ENCODE data around the gene MTIF3.

Gene MTIF3, protein sequence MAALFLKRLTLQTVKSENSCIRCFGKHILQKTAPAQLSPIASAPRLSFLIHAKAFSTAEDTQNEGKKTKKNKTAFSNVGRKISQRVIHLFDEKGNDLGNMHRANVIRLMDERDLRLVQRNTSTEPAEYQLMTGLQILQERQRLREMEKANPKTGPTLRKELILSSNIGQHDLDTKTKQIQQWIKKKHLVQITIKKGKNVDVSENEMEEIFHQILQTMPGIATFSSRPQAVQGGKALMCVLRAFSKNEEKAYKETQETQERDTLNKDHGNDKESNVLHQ

DNA sequence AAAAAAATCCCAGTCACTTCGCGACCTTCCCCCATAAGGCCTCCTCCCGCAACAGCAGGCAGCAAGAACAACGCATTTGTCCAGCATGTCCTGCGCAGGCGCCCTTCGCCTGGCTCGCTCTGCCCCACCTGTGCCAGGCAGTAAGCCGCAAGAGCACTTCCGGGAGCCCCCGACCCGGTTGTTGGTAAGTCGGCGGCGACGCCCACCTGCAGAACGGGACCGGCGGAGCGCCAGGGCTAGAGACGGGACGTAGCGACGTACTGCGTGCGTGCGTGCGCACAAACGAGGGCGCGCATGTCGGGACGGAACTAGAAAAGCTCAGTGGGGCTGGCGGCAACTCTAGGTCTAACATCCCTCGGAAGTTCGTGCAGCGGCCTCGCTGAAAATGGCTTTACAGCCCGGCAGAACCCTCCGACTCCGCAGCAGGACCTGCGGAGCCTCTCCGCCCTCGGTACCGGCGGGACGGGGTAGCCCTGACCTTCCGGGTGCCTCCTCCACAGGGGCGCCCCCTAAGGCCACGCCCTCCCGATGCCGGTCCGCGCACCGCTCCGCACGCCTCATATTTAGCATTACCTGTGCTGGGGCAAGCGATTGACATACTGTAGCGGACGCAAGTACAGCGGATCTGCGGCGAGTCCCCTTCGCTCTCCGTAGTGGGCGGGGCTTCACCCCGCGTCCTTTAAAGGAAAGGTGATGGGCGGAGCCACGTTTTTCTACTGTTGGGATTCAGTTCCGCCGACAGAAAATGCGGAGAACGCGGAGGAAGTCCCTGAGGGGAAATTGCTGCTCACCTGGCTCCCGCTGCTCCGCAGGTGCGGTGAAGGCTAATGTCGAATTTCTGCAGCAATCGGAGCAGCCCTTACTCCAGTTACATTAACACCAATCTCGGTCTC lies at the start of gene MTIF3:
Gene MTIF3 (minus strand): TSS at position 629 of the 893 bp plus-strand sequence. CDS start 10,116 bp downstream, outside the sequence.
- peak; percentile 86 to 97 (median 94) for DNase-seq

DNA sequence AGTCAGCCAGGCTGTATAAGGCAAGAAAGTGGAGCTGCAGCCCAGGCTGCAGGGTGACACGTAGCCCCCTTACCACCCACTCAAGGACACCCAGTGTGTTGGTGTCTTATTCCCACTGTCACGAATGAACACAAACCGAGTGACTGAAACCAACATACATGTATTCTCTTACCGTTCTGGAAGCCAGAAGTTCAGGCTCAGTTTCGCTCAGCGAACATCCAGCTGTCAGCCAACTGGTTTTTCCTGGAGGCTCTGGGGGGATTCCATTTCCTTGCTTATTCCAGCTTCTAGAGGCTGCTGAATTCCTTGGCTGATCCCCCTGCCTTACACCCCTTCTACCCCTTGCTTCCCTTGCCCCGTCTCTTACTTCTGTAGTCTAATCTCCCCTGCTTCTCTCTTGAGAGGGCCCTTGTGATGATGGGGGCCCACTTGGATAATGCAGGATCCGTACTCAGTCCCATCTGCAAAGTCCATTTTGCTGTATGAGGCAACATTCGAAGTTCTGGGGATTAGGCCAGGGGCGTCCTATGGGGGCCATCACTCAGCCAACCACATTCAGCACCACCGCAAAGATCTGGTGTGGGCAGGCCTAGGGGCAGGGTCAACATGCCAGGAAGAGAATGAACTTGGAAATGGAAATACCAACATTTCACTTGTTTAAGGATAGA lies 47.3 kb upstream of the MTIF3 start:
- DNase-seq = no peak

DNA sequence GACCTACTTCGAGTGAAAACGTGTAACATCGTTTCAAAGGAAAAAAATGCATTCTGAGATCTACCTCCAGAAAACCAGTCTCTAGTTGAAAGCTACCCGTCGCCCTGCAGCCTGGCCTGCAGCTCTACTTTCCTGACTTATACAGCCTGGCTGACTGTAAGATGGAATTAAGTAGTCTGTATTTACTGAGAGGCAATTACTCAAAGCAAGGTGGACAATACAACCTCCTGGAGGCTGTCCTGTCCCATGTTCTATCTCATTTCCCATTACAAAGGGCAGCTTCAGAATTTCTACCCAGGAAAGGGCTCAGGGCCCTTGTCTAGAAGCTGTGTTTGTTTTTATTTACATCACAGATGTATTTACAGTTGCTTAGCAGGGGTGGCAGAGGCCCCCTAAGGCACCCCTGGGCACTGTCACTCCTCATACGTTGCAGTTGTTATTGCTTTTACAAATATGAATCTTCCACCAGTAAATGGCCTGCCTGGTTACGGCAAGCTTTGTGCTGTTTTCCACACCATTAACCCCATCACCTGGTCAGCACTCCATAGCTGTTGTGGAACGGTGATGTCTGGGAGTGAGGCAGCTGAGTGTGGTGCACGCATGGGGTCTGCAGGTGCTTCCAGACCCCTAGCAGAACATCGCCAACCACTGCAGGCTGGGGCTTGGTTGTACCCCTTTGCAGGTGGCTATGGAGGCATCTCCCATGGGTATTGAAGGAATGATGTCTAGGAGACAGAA lies 46.3 kb upstream of the MTIF3 start:
- no peak for DNase-seq

DNA sequence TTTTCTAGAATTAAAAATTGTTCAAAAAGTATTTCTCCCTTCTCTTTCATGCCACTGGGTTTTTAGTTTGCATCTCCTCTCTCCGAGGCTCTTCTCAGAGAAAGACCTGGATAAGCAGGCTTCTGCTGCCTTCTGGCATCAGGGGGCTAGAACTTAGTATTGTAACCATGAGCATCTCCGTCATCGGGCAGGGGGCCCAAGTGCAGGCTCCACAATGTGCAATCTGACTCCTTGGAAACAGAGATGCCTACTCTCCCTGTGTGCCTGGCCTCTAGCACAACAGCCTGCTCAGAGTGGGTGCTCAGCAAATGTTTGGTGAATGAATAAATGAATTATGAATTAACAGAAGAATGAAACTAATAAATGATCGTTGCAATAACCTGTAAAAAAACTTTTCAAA lies 45.6 kb upstream of the MTIF3 start:
- DNase-seq = no peak

DNA sequence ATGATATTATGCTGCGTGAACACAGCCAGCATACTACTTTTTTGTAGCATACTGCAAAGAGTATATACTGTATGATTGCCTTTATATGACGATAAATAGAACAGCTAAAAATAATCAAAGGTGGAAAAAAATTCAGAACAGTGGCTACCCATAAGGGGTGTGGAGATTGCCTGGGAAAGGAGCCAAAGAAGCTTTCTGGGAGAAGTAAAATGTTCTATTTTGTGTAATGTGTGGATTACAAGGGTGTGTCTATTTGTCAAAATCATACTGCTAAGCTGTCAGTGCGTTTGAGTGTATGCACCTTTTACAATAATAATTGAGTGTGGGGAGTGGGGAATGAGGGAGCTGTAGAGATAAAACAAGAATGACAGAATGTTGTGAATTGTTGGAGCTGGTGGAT lies 45.2 kb upstream of the MTIF3 start:
- DNase-seq = no peak

DNA sequence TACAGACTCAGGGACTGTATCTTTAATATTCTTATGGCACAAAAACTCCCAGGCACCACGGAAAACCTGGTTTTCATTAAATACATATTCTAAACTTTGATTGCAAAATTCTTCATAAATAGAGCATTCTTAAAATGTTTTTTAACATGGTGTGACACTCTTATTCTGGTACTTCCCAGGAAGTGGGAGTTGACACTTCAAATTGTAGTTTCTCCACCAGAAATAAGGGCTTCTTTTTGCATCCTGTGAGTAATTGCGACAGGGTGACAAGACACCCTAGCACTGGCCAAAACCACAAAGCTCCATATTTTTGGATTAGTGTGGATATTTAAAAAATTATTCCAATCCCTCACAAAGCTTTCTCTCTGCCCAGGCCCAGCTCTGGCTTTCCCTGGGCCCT lies 43.6 kb upstream of the MTIF3 start:
- no peak for DNase-seq

DNA sequence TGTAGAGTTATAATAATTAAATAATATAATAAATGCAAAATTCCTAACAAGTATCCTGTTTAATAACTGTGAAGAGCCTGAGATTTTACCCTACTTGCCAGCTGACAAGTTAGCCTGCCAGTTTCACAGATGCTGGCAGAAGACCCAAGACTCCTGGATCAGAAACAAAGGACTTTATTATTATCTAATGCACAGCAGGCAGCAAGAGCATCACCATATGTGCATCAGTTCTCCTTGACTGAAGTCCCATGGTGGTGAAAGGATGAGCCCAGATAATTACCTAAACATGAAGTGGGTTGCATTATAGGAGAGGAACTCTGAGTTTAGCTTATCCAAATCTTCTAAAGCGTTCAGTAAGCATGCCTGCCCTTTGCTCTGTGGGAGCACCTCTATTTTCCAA lies 39.1 kb upstream of the MTIF3 start:
- DNase-seq = no peak

DNA sequence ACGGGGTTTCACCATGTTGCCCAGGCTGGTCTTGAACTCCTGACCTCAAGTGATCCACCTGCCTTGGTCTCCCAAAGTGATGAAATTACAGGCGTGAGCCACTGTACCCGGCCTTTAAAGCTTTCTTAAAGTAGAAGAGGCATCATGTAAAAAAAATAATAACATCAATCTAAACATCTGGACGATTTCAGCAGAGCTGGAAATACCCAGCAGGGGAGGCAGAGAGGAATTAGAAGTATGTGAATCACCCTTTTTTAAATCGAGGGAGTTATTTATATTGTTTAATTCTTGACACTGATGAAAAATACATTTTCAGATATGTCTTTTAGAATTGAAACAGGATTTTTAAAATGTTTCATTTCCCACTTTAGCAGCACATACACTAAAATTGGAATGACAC lies 37.4 kb upstream of the MTIF3 start:
- DNase-seq = no peak

DNA sequence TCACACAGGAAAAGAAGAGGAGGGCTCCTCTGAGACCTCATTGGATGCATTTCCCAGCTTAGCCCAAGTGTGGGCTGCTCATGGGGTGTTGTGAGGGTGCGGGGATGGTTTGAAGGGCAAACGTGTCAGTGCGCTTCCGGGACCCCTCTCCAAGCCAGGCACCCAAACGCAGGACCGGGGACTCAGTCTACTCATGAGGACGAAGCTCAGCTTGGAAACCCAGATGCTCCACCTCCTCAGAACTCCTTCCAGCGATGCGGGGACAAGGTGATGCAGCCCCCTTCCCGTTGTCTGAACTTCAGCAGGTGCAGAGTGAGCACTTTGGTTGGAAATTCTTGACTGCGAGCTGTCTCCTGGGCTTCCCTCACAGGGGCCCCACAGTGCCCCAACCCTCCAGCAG lies 33.1 kb upstream of the MTIF3 start:
- DNase-seq = no peak

DNA sequence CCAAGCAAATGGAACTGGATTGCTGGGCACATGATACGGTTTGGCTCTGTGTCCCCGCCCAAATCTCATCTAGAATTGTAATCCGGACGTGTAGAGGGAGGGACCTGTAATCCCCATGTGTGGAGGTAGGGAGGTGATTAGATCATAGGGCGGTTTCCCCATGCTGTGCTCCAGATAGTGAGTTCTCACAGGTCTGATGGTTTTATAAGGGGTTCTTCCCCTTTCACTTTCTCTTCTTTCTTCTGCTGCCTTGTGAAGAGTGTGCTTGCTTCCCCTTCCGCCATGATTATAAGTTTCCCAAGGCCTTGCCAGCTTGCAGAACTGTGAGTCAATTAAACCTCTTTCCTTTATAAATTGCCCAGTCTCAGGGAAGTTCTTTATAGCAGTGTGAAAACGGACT lies 32.6 kb upstream of the MTIF3 start:
- no peak for DNase-seq

DNA sequence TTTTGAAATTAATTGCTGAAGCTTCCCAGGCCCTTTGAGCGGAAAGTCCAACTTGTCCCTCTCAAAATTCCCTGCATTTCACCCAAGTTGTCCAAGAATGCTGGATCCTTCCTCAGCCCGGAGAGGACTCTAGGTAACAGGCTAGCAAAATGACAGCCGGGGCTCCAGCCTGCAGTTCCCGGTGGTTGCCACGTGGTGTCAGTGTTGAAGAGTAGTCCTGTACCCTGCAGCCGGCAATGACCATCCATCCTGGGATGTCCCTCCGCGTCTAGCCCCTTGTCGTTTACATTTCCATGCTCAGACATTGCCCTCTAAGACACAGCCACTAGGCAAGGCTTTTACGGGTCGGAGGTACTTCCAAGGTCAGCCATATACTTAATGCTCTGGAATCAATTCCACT lies 31.4 kb upstream of the MTIF3 start:
- no peak for DNase-seq

DNA sequence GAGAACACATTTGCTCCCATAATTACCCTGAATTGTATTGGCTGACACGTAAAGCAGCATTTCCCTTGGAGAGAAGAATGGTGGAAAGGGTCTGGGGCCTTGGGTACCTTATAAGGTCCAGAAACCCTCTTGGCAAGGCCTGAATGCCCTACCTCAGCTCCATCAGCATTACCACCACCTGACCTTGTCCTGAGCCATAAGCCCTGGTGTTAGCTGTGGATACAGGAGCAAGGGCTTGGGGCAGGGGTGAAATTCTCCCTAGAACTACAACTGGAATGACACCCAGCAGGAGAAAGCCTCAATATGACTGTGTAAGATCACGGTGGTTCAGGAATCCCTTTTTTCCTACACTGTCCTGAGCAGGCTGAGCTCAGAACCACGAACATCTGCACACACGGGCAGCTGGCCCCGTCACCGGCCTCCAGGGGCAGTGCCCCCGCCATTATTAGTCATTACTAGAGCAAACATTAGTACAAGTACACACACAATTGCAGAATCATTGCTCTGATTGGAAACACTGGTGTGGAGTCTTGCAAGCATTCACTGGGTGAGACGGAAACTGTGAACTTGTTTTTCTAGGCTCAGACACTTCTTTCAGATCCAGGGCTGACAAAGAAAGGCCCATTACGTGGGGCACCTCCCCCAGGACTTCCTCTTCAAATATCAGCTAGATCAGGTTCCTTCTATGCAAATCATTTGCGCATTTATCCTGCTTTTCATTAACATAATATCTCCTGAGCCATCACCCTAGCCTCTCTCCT lies 26.8 kb upstream of the MTIF3 start:
- DNase-seq = no peak

DNA sequence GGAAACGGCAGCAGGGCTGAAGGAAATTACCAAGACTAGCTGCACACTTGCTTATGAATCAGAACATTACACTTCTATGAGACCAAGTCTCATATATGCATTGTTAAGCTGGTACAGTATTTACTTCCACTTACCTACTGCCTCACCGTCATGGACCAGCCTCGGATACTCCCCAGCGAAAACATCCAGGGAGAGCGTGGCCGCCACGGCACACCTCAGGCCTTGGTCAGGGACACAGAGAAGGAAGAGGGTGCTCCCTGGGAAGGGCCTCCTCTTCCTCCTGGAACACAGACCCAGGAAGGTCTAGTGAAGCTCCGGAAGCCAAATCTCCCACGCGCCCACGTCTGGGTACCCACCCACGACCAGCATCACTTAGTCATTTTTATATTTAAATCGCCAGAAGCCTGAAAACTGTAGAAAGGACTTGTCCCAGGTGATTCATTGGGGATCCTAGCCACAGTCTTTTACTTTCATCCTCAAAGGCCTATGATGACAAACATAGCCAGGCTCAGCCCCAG lies 24.4 kb upstream of the MTIF3 start:
- DNase-seq = no peak

DNA sequence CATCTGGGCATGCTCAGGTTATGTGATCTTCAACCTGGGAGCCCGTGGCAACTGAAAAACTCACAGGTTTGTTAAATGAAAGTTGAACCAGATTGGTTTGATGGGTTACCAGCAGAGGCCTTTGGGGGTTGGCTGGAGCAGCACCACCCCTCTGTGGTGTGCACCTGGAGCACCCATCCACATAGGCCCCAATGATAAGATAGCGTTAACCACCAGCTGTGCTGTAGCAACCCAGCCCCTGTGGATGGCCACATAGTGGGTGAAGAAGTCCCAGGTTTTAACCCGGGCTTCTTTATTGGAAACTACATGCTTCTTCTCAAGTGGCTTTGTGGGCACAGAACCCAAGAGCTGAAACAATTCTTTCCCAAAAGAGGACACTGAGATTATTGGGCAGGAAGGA lies 22.6 kb upstream of the MTIF3 start:
- DNase-seq = no peak

DNA sequence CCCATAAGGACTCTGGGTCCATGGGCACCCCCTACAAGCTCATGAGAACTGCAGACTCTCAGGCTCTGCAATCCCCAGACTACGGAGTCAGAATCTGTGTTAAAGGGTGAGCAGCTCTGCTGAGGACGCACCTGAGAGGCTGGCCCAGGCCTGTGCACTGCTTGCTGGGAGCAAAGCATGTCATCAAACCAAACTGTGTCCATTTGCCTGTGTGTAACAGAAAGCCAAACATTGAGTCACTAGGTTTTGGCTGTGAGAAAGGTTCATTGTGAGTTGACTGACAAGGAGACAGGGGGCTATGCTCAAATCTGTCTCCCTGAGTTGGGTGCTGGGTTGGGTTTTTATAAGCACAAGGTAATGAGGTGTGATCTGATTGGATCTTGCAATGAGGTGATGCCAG lies 22.1 kb upstream of the MTIF3 start:
- DNase-seq = no peak

DNA sequence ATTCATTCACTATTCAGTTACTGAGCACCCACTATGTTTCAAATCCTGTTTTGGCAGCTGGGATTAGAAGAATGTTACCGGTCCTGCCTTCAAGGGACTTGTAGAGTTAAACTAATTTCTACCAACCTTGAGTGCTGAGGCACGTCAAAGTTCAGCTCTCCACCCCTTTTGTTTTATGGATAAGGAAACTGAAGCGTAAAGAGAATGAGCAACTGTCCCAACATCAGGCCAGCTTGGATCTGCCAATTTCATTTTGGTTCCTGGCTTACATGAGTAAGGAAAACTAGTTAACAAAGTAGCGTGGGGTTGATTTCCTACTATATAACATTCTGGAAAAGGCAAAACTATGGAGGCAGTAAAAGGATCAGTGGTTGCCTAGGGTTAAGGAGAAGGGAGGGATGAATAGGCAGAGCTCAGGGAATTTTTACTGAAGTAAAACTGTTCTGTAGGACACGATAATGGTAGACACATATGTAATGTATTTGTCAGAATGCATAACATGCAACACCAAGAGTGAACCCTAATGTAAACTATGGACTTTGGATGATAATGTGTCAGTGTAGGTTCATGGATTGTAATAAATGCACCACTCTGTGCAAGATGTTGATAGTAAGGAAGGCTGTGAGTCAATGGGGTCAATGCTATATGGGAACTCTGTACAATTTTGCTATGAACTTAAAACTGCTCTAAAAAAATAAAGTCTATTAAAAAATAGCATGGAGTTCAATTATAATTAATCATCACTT lies 19.9 kb upstream of the MTIF3 start:
- no peak for DNase-seq

DNA sequence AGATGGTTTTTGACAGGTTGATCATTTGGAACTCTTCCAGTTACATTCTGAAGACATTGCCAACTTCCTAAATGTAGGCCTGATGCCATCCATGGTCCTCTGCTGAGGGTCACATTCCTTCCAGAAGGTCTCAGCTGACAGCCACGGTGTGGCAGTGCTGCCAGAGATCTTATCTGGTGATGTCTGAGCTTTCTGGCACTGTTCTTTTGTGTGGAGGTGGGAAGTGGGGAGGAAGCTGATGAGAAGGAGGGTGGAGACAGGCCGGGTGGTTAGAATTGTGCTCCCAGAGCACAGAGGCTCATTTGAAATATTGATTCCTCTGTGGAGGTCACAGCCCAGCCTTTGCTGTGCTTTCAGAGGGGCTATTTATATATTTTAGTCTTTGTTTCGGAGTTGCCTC lies 16.1 kb upstream of the MTIF3 start:
- no peak for DNase-seq

DNA sequence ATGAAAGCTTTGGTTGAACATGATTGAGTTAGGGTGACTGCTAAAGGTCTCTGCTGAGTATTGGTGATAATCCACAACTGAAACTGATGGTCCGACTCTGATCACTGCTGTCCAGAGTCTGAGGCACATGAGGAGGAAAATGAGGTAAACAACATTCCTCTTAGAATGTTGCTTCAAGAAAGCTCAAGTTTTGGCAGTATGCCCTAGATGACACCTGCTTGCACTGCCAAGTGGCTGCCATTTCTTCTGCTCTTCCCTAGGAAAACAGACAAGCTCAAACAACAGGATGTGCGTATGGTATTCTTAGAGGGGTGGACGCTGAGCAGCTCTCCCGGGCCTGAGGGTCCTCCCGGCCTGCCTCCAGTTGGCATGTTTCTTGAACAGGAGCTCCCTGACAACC lies 15.2 kb upstream of the MTIF3 start:
- no peak for DNase-seq

DNA sequence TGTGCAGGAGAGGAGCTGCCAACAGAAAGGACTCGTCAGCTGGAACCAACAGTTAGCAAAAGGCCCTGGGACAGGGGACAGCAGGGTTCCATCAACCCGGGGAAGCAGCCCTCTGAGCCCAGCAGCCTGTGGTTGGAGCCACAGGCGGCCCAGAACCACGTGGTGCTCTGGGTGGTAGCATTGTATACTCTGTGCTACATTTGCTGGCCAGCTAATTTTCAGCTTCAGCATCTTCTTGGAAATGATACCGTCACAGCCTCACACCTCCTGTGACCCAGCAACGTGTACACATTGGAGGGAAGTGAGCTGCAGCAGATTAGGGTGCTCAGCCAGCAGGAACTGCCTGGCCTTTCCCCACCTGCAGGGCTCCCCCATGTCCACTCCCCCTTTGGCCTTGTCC lies 13.1 kb upstream of the MTIF3 start:
- DNase-seq = no peak

DNA sequence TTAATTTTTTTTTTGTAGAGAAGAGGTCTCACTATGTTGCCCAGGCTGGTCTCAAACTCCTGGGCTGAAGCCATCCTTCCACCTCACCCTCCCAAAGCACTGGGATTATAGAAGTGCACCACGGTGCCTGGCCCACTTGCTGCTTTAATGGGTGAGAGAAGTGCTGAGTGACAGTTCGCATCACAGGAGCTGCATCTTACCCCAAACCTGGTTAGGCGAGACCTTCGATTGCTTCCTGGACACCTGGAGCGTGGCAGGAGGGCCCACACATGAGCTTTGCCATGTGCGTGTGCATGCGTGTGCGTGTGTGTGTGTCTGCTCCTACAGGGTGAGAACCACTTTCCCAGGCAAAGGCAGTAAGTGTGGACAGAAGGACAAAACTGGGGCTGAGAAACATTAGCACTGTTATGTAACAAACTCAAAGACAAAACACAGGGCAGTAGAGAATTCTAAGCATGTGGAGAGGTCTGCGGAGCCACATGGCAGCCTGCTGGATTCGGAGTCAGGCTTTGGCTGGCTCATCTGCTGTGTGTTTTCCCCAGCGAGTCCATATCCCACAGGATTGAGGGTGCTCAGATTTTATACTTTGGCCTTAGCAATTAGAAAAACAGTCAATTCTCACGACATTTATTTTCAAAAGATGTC lies 11.7 kb upstream of the MTIF3 start:
- no peak for DNase-seq

DNA sequence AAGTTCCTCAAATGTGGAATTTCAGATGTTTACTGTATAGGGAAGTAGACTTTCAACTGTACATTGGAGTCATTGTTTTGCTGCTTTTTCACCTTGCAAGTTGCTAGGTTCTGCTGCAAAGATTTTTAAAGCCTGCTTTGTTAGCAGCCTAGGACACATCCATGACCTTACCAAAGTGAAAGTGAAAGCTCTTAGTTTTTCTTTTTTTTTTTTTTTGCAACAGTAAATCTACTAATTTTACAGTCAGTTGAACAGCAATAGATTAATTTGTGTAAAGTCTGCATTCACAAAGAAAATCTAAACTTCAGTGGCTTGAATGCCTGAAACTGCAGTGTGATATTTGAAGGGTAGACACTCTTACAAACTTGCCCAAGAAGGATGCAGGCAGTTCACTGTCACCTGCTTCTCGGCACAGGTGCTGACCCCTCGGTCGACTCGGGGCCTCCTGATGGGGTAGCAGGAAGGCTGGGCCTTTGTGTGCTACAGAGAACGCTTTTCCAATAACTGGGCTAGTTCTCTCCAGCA lies 5.0 kb upstream of the MTIF3 start:
- no peak for DNase-seq
